ENCODE data around the gene ZNF423. TPM values are rescaled to one million over a fixed set of nuclear protein-coding genes. Genes with fewer than 3 reads are reported as not detected.

ZNF423 gene
- total RNA-seq, 4 donors from 2014 or later, result 0.67 to 3.7 (median 2.2) TPM

- H3K4me3 ChIP-seq (ENCODE audit: low read depth, poor library complexity, severe bottlenecking), result no peak overlapping the region
- 73 to 80% methylated on average over 6 of the region's 6 CpGs for WGBS, 2 donors
- intact Hi-C loops (cut with DNase I; ENCODE audit: low total_unique reads), result no loop called here
- no peak for TF ChIP-seq POLR2A (IDR thresholded peaks at IDR 0.05)
- TF ChIP-seq CTCF (IDR thresholded peaks at IDR 0.05), result no peak
- DNase-seq (ENCODE audit: low spot score in 2 of 2), result peak in 1 of 2 donors; percentile 62
Measured at GRCh38 chr16:49459953-49460735, 395.8 kb downstream of the ZNF423 start.

- DNase-seq (ENCODE audit: low spot score in 2 of 2), result peak in 1 of 2 donors; percentile 62
- TF ChIP-seq CTCF (IDR thresholded peaks at IDR 0.05), result no peak
- no peak for TF ChIP-seq POLR2A (IDR thresholded peaks at IDR 0.05)
- H3K4me3 ChIP-seq (ENCODE audit: low read depth, poor library complexity, severe bottlenecking), result no peak overlapping the region
- intact Hi-C loops (cut with DNase I; ENCODE audit: low total_unique reads), result no loop called here
- 78 to 89% methylated on average over 5 of the region's 5 CpGs for WGBS, 2 donors
Measured at GRCh38 chr16:49458656-49459445, 397.1 kb downstream of the ZNF423 start.

GRCh38 chr16:49458243-49458642 lies 397.7 kb downstream of the ZNF423 start:
- peak in 1 of 2 donors; percentile 23 for DNase-seq (ENCODE audit: low spot score in 2 of 2)
- 81 to 88% methylated on average over 6 of the region's 6 CpGs for WGBS, 2 donors
- intact Hi-C loops (cut with DNase I; ENCODE audit: low total_unique reads), result no loop called here
- TF ChIP-seq CTCF (IDR thresholded peaks at IDR 0.05) (no peak), POLR2A (IDR thresholded peaks at IDR 0.05) (no peak)
- H3K4me3 ChIP-seq (ENCODE audit: low read depth, poor library complexity, severe bottlenecking), result no peak overlapping the region

GRCh38 chr16:49457196-49457595 lies 398.7 kb downstream of the ZNF423 start:
- H3K4me3 ChIP-seq (ENCODE audit: low read depth, poor library complexity, severe bottlenecking), result no peak overlapping the region
- DNase-seq (ENCODE audit: low spot score in 2 of 2), result peak in 1 of 2 donors; percentile 37
- TF ChIP-seq CTCF (IDR thresholded peaks at IDR 0.05) (no peak), POLR2A (IDR thresholded peaks at IDR 0.05) (no peak)
- intact Hi-C loops (cut with DNase I; ENCODE audit: low total_unique reads), result no loop called here
- 84 to 86% methylated on average over 7 of the region's 7 CpGs for WGBS, 2 donors

GRCh38 chr16:49456763-49457162 lies 399.1 kb downstream of the ZNF423 start:
- intact Hi-C loops (cut with DNase I; ENCODE audit: low total_unique reads), result no loop called here

More at GRCh38 chr16:49456763-49457162, 399.1 kb downstream of the ZNF423 start:
- no peak for TF ChIP-seq POLR2A (IDR thresholded peaks at IDR 0.05)
- TF ChIP-seq CTCF (IDR thresholded peaks at IDR 0.05), result no peak
- WGBS, 2 donors, result 86% methylated on average over 10 of the region's 10 CpGs
- H3K4me3 ChIP-seq (ENCODE audit: low read depth, poor library complexity, severe bottlenecking), result no peak overlapping the region
- peak in 1 of 2 donors; percentile 69 for DNase-seq (ENCODE audit: low spot score in 2 of 2)

All from lower leg skin (tissue), 4 donors.